GM18858 (cell line): ENCODE data around the gene CALN1.
"Not testable (repeated sequence)": the region's sequence is repeated elsewhere in the genome, so short reads cannot be mapped to it uniquely, and the experiment has no call there.

ENCODE experiments used
- ATAC-seq: cut with Tn5 transposase; IDR thresholded peaks from one replicate; pipeline ENCODE4 v1.9.1; 2021; ENCODE audit not compliant: unreplicated experiment

CALN1 gene

GRCh38 chr7:71754828-71755227, 657.3 kb downstream of the CALN1 start:
- ATAC-seq = no peak

DNA sequence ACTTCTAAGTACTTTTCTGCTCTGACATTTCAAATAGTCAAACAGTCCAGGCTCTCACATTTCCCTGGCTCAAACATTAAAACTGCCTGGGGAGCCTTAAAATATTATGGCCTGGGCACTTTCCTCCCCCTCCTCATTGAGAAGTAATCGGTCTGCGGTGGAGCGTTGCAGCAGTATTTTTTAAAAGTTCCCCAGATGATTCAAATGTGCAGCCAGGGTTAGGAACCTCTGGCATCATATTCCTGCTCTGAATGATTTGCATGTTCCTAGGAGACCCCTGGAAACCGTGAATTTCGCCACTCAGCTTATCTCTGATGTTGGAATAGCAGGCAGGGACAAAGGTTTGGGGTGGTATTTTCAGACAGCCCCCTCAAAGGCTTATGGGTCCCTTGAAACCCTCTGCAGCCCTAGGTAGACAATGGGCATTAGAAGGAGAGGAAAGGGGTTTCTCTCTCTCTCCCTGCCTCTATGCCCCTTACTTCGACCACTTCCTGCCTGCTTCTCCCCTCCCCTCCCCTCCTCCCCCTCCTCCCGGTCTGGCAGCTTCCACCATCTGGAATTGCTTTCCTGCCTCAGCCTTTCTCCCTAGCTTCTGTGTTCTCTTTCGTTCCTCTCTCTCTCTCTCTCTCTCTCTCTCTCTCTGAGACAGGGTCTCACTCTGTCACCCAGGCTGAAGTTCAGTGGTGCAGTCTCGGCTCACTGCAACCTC, 658.0 kb downstream of the CALN1 start:
- no peak for ATAC-seq

GRCh38 chr7:71753236-71753635, 658.9 kb downstream of the CALN1 start:
- no peak for ATAC-seq

- ATAC-seq = no peak
These were observed 659.8 kb downstream of the CALN1 start for GRCh38 chr7:71752171-71752935.

DNA sequence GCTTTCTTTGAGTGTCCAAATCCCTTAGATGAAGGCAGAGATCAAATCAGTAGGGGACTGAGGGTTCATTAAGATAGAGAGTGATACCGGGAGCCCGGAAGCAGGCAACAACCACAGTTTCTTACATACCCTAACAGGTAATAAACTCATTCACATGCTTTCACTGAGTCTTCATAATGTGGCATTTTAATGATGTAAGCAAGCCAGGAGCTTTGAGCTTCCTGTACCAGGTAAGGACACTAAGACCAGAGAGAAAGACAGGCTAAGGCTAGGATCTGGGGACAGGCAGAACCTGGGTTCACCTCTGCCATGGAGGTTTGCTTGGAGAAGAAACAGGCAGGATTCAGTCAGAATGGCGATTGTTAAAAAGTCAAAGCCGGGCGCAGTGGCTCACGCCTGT, 661.8 kb downstream of the CALN1 start:
- ATAC-seq = no peak

- no peak for ATAC-seq
These were observed 666.1 kb downstream of the CALN1 start for GRCh38 chr7:71746006-71746405.

DNA sequence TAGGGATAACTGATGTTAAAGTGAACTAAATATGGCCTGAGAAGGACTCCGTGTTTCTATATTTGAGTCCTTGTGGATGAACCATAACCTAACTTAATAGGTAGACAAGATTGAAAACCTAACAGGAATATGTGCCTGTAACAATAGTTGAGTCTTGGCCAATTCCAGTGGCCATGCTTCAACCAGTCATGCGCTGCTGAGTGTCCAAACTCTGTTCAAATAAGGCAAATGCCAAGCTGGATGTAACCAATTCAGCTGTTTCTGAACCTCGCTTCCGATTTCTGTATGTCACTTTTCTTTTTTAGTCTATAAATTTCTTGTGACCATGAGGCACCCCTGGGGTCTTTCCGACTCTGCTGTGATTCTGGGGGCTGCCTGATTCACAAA, 672.0 kb downstream of the CALN1 start:
- ATAC-seq = no peak

- ATAC-seq = no peak
These were observed 672.5 kb downstream of the CALN1 start for GRCh38 chr7:71739520-71740173.

GRCh38 chr7:71737931-71738540, 674.1 kb downstream of the CALN1 start:
- not testable (repeated sequence) for ATAC-seq

- no peak for ATAC-seq
These were observed 676.1 kb downstream of the CALN1 start for GRCh38 chr7:71735961-71736556.

DNA sequence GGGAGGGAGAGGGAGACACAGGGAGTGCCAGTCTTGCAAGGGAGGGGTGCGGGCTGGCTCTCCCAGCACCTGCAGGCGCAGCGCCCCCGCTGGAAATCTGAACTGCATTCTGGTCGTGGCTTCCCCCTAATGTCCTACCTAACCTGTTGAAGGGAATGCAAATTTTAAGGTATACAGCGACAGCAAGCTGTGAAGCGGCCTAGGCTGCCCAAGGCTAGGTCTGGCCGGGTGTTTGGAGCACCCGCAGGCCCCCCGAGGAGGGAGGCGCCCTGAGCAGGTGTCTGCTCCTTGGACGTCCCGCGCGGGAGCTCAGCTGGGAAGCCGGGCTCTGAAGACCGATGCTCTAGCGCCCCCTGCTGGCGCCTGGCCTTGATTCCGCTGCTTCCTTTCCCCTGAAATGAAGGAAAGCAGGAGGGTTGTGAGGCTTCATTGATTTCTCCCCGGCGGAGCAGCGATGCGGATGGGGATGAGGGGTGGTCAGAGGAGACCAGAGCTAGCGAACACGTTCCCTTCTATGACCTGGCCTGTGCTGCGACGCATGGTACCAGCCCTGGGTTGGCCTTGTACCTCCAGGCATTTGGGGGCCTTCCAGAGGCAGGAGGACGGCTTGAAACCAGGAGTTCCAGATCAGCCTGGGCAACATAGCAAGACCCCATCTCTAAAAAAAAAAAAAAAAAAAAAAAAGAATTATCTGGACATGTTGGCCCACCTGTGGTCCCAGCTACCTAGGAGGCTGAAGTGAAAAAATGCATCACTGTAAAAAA, 678.8 kb downstream of the CALN1 start:
- no peak for ATAC-seq

DNA sequence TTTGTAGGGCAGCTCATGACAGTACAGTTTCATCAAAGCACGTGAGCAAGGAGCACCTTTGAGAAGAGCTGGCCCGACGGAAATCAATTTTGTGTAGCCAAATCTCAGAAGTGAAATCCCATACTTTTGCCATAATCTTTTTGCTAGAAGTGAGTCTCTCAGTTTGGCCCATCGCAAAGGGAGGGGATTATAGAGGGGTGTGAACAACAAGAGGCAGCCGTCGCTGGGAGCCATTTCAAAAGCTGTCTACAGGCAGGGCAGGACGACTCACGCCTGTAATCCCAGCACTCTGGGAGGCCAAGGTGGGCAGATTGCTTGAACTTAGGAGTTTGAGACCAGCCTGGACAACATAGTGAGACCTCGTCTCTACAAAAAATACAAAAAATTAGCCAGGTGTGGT, 680.4 kb downstream of the CALN1 start:
- no peak for ATAC-seq
